D721Med (cell line): ENCODE measurements around the gene ACTG1.

Experiments used
- DNase-seq: peaks from one replicate; pipeline ENCODE4 v3.0.0; 2011; ENCODE audit warnings: low spot score; ENCODE audit not compliant: insufficient read length
- FAIRE-seq: peaks from 2 replicates; lab custom pipeline; 2011; peaks lifted over from hg19 to GRCh38; lab: Jason Lieb, UNC
- CTCF ChIP-seq: IDR thresholded peaks from 2 replicates; pipeline ENCODE4 v1.5.1; 2012; ENCODE audit warnings: mild to moderate bottlenecking, control low read depth; ENCODE audit not compliant: insufficient read depth; ENCODE audit errors: missing control alignments

ACTG1 gene

DNA sequence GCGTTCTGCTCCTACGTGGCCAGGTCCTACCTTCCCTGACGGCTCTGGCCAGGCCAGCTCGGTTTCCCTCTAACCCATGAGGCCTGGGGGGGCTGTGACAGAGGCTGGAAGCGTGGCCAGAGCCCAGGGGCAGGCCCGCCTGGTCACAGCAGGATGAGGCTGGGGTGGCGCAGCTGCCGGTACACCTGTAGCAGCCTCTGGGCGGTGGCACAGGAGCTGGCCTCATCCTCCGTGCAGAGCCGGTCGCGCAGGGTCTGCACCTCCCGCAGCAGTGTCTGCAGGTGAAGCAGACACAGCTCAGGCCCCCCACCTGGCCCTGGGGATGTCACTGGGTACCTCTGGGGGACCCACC, 28.1 kb upstream of the ACTG1 start:
- DNase-seq (no peak), FAIRE-seq (no peak)
- TF ChIP-seq CTCF, result no peak

DNA sequence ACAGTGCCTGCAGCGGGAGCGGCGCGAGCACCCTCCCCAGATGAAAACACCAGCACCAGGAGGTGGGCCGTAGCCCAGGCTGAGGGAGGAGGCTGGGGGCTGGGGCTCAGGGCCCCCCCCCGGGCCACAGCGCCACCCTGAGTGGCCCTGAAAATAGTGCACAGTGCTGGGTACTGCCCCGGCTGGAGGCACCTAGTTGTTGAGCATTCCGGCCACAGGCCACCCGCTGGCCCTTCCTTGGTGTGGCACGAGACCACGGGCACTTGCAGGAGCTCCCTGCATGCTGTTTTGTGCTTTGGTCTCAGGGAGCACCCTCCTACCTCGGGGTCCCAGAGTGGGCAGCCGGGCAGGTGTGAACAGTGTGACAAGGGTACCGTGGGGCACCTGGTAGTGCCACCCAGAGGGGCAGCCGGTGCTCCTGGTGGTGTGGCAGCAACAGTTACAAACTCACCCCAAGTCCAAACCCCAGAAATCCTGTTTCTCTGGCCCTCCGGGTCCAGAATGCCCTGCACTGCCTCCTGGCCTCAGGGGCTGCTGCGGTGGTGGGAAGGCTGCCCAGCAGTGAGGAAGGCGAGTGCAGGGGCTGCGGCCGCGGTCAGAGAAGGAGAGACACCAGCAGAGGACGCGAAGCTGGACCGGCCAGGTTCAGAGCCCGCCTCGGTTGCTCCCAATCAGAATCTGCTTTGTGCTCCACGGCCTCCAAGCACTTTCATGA, 27.5 kb upstream of the ACTG1 start:
- FAIRE-seq (no peak), DNase-seq (no peak)
- no peak for TF ChIP-seq CTCF

- no peak for FAIRE-seq
- DNase-seq, result no peak
- TF ChIP-seq CTCF, result no peak
Observed at GRCh38 chr17:81539571-81539900, 26.9 kb upstream of the ACTG1 start.

DNA sequence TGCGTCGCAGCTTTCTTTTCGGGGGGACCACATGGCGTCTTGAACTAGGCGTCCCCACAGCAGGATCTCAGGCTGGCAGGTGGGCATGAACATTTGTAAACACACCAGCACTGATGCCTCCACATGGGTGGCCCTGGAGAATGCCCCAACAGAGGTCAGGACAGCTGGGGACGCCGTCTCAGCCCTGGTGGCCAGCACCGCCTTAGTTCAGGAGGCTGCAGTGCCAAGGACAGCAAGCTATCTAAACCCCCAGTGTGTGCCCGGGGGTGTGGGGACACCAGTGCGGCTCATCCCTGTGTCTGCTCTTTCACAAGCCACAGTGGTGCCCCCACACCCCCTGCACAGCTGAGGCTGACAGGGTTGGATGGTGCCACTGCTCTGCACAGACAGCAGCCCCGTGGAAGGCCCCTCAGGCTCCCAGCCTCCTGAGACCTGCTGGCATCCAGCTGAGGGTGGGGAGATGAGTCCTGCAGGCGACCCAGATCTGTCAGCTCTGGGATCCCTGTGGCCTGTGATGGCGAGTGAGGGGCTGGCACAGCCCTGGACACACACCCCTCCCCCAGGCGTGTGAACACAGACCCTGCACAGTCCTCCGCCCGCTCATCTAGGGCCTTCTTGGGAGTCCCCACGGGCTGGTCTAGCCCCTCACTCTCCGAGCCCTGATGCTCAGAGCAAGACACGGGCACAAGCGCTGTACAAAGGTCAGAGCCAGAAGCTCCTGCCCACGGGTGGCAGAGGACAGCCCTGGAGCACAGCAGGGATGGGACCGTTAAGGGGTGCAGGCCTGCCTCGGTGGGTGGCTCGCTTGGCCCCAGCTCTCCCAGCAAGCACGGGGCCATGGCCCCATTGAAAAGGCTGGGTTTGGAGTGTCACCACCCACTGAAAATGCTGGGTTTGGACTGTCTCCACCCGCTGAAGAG, 26.3 kb upstream of the ACTG1 start:
- DNase-seq, result no peak
- FAIRE-seq, result no peak
- TF ChIP-seq CTCF, result no peak

GRCh38 chr17:81537856-81538555, 25.4 kb upstream of the ACTG1 start:
- FAIRE-seq, result no peak
- DNase-seq, result peak; percentile 70
- no peak for TF ChIP-seq CTCF

DNA sequence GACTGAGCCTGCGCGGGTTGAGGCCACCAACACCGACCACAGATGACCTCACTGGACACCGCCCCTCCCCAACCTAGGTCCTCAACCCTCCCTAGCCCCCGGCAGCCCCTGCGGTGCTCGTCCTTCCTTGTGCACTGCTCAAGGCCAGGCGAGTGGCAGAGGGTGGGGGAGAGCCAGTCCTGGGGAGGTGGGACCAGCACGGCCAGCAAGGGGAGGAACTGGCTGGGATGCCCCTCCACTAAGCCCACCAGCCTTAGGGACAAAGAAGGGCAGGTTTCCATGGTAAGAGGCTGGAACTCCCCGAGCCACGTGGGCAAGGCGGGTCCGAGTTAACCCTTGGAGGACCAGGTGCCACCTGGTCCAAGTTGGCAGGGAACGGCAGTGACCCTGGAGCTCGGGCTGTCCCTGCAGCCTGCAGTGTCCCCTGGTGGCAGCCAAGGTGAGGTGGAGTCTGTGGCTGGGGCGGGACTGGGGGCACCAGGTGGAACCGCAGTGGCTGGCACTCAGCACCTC, 24.8 kb upstream of the ACTG1 start:
- peak; percentile 44 for TF ChIP-seq CTCF
- FAIRE-seq (no peak), DNase-seq (peak; percentile 85)
